Astrocyte (in vitro differentiated cells and primary cell): Measurements from ENCODE around the gene PSD4. TPM values are rescaled to one million over a fixed set of nuclear protein-coding genes. Genes with fewer than 3 reads are reported as not detected.

Experiments used
- DNase-seq: peaks from one replicate; pipeline ENCODE4 v3.0.0-alpha.2; 2010; ENCODE audit warnings: low read depth
- FAIRE-seq: peaks from 2 replicates; lab custom pipeline; 2011; peaks lifted over from hg19 to GRCh38; lab: Jason Lieb, UNC
- H2AFZ ChIP-seq: 2 replicates; pipeline ENCODE4 v1.6.0; 2012; ENCODE audit warnings: low read depth, low read length, inconsistent platforms
- H3K27ac ChIP-seq: 2 replicates; pipeline ENCODE4 v1.5.1; 2011; ENCODE audit warnings: low read depth, low read length, inconsistent platforms
- H3K27me3 ChIP-seq: 2 replicates; pipeline ENCODE4 v1.6.0; 2011; ENCODE audit warnings: low read length, inconsistent platforms; ENCODE audit not compliant: insufficient read depth
- H3K36me3 ChIP-seq: 2 replicates; pipeline ENCODE4 v1.5.1; 2011; ENCODE audit warnings: low read length, inconsistent platforms; ENCODE audit not compliant: insufficient read depth
- H3K4me1 ChIP-seq: 2 replicates; pipeline ENCODE4 v1.5.1; 2011; ENCODE audit warnings: low read length, inconsistent platforms; ENCODE audit not compliant: insufficient read depth
- H3K4me2 ChIP-seq: 2 replicates; pipeline ENCODE4 v1.6.0; 2012; ENCODE audit warnings: low read length, inconsistent platforms
- H3K4me3 ChIP-seq: 2 replicates; pipeline ENCODE4 v1.5.1; 2011; ENCODE audit warnings: low read depth, mild to moderate bottlenecking, low read length, inconsistent platforms; ENCODE audit not compliant: insufficient read depth
- H3K79me2 ChIP-seq: 2 replicates; pipeline ENCODE4 v1.6.0; 2012; ENCODE audit warnings: mild to moderate bottlenecking, low read length, inconsistent platforms; ENCODE audit not compliant: insufficient read depth
- H3K9ac ChIP-seq: 2 replicates; pipeline ENCODE4 v1.6.0; 2012; ENCODE audit warnings: mild to moderate bottlenecking, low read length, inconsistent platforms
- H3K9me3 ChIP-seq: 2 replicates; pipeline ENCODE4 v1.5.1; 2012; ENCODE audit warnings: low read depth, mild to moderate bottlenecking, low read length, inconsistent platforms; ENCODE audit not compliant: insufficient read depth
- H4K20me1 ChIP-seq: 2 replicates; pipeline ENCODE4 v1.6.0; 2012; ENCODE audit warnings: low read length, inconsistent platforms; ENCODE audit not compliant: insufficient read depth
- H3K27ac Mint-ChIP-seq: one replicate; pipeline ENCODE4 v1.8.0; 2021; ENCODE audit warnings: mild to moderate bottlenecking, mixed read lengths; ENCODE audit not compliant: unreplicated experiment
- H3K27me3 Mint-ChIP-seq: one replicate; pipeline ENCODE4 v1.8.0; 2021; ENCODE audit warnings: low read depth, mixed read lengths; ENCODE audit not compliant: unreplicated experiment
- H3K36me3 Mint-ChIP-seq: one replicate; pipeline ENCODE4 v1.8.0; 2021; ENCODE audit warnings: low read depth, mixed read lengths; ENCODE audit not compliant: unreplicated experiment
- H3K4me1 Mint-ChIP-seq: one replicate; pipeline ENCODE4 v1.8.0; 2021; ENCODE audit warnings: low read depth, mixed read lengths; ENCODE audit not compliant: unreplicated experiment
- H3K4me3 Mint-ChIP-seq: one replicate; pipeline ENCODE4 v1.8.0; 2021; ENCODE audit warnings: mild to moderate bottlenecking, moderate library complexity, mixed read lengths; ENCODE audit not compliant: unreplicated experiment
- H3K9me3 Mint-ChIP-seq: one replicate; pipeline ENCODE4 v1.8.0; 2021; ENCODE audit warnings: mild to moderate bottlenecking, mixed read lengths; ENCODE audit not compliant: unreplicated experiment
- CTCF ChIP-seq: IDR thresholded peaks from 2 replicates; pipeline ENCODE4 v1.5.1; 2011; ENCODE audit warnings: low read depth, mild to moderate bottlenecking, inconsistent platforms, low read length, moderate library complexity; ENCODE audit not compliant: insufficient read depth
- EZH2 ChIP-seq: IDR thresholded peaks from 2 replicates; pipeline ENCODE4 v1.6.1; 2012; ENCODE audit warnings: mild to moderate bottlenecking, low read length, inconsistent platforms; ENCODE audit not compliant: insufficient read depth
- total RNA-seq: library from RNA; stranded (reverse); gene quantifications from 2 replicates; pipeline ENCODE4 v1.2.1, GENCODE V29; 2021

The PSD4 gene
- total RNA-seq, 1 donor from 2014 or later: 4.0 TPM

- H3K4me3 Mint-ChIP-seq: no peak overlapping the region
- H3K4me1 Mint-ChIP-seq: no peaks in the 10 kb centered on the region
- H3K9me3 ChIP-seq: no peaks in the 10 kb centered on the region
- H3K27me3 ChIP-seq: no peaks in the 10 kb centered on the region
- no peak for DNase-seq
- peaks cover 8% of the 10 kb centered on the region for H3K27me3 Mint-ChIP-seq
- H3K36me3 ChIP-seq: no peaks in the 10 kb centered on the region
- H3K4me2 ChIP-seq: no peak overlapping the region
- no peaks in the 10 kb centered on the region for H3K79me2 ChIP-seq
- TF ChIP-seq CTCF (no peak), EZH2 (no peak)
- no peaks in the 10 kb centered on the region for H3K36me3 Mint-ChIP-seq
- peaks cover 7% of the 10 kb centered on the region for H3K4me1 ChIP-seq
- H3K9me3 Mint-ChIP-seq: peaks cover 2% of the 10 kb centered on the region
- FAIRE-seq: no peak
- no peak overlapping the region for H3K27ac Mint-ChIP-seq
- no peaks in the 10 kb centered on the region for H4K20me1 ChIP-seq
- no peak overlapping the region for H3K27ac ChIP-seq
- H3K4me3 ChIP-seq: no peak overlapping the region
- H2AFZ ChIP-seq: no peak overlapping the region
- H3K9ac ChIP-seq: no peak overlapping the region
These were observed 42.2 kb upstream of the PSD4 start for GRCh38 chr2:113131352-113132185.

GRCh38 chr2:113132414-113133021 lies 41.3 kb upstream of the PSD4 start:
- no peaks in the 10 kb centered on the region for H3K36me3 Mint-ChIP-seq
- DNase-seq (no peak), FAIRE-seq (no peak)

More at GRCh38 chr2:113132414-113133021, 41.3 kb upstream of the PSD4 start:
- no peaks in the 10 kb centered on the region for H3K79me2 ChIP-seq
- Mint-ChIP-seq H3K9me3 (peaks cover 2% of the 10 kb centered on the region), H3K4me1 (no peaks in the 10 kb centered on the region), H3K27ac (no peak overlapping the region), H3K27me3 (peaks cover 8% of the 10 kb centered on the region), H3K4me3 (no peak overlapping the region)
- H3K4me1 ChIP-seq: peaks cover 7% of the 10 kb centered on the region
- TF ChIP-seq CTCF (no peak), EZH2 (no peak)
- no peak overlapping the region for H3K9ac ChIP-seq
- H3K9me3 ChIP-seq: no peaks in the 10 kb centered on the region
- H3K36me3 ChIP-seq: no peaks in the 10 kb centered on the region
- no peak overlapping the region for H3K4me3 ChIP-seq
- no peak overlapping the region for H3K27ac ChIP-seq
- H4K20me1 ChIP-seq: no peaks in the 10 kb centered on the region
- no peak overlapping the region for H3K4me2 ChIP-seq
- H3K27me3 ChIP-seq: no peaks in the 10 kb centered on the region
- H2AFZ ChIP-seq: no peak overlapping the region
